Activated CD4-positive, alpha-beta T cell treated with anti-CD3 and anti-CD28 coated beads for 36 hours (primary cell): ENCODE results near the gene INPP5B. TPM values are rescaled to one million over a fixed set of nuclear protein-coding genes. Genes with fewer than 3 reads are reported as not detected.
"Not testable (repeated sequence)": the region's sequence is repeated elsewhere in the genome, so short reads cannot be mapped to it uniquely, and the experiment has no call there.

Experiments
- ATAC-seq: fragments of 200-7000 bp; cut with Tn5 transposase; one replicate; pipeline ENCODE4 v1.10.0; 2021; ENCODE audit warnings: mild to moderate bottlenecking, moderate library complexity
- CTCF ChIA-PET: fragments of 350-600 bp; sonication (Branson Sonifier 250); formaldehyde crosslinking; loops from one replicate; lab custom pipeline; 2021; ENCODE audit warnings: antibody characterized with exemption; lab: Charles Lee
- POLR2A ChIA-PET: fragments of 350-600 bp; sonication (Branson Sonifier 250); formaldehyde crosslinking; loops from one replicate; lab custom pipeline; 2021; ENCODE audit warnings: antibody characterized with exemption, inconsistent platforms; lab: Charles Lee
- DNase-seq: peaks from one replicate; pipeline ENCODE4 v3.0.0-alpha.2; 2020
- H3K27ac Mint-ChIP-seq: one replicate; pipeline ENCODE4 v1.8.0; 2021; ENCODE audit warnings: mixed read lengths
- H3K27me3 Mint-ChIP-seq: one replicate; pipeline ENCODE4 v1.8.0; 2021; ENCODE audit warnings: mixed read lengths
- H3K36me3 Mint-ChIP-seq: one replicate; pipeline ENCODE4 v1.8.0; 2021; ENCODE audit warnings: low read depth, mixed read lengths
- H3K4me1 Mint-ChIP-seq: one replicate; pipeline ENCODE4 v1.8.0; 2021; ENCODE audit warnings: mixed read lengths
- H3K4me3 Mint-ChIP-seq: one replicate; pipeline ENCODE4 v1.8.0; 2021; ENCODE audit warnings: mild to moderate bottlenecking, moderate library complexity, mixed read lengths
- H3K9me3 Mint-ChIP-seq: one replicate; pipeline ENCODE4 v1.8.0; 2021; ENCODE audit warnings: low read depth, mixed read lengths
- intact Hi-C, 2 experiments: fragments of 100-400 bp; cut with DNase I in 1 of 2; cut with micrococcal nuclease in 1 of 2; formaldehyde crosslinking; loops; one replicate each; pipeline versions ENCODE4 v1.14.2 to v1.15.1; 2022 to 2024; cut with DNase I, micrococcal nuclease
- total RNA-seq, 2 experiments: library from RNA; stranded (reverse); gene quantifications; one replicate each; pipeline ENCODE4 v1.2.3, GENCODE V29; 2021

INPP5B gene
- total RNA-seq = 10 to 100 TPM; 27.7 to 28.9 TPM

DNA sequence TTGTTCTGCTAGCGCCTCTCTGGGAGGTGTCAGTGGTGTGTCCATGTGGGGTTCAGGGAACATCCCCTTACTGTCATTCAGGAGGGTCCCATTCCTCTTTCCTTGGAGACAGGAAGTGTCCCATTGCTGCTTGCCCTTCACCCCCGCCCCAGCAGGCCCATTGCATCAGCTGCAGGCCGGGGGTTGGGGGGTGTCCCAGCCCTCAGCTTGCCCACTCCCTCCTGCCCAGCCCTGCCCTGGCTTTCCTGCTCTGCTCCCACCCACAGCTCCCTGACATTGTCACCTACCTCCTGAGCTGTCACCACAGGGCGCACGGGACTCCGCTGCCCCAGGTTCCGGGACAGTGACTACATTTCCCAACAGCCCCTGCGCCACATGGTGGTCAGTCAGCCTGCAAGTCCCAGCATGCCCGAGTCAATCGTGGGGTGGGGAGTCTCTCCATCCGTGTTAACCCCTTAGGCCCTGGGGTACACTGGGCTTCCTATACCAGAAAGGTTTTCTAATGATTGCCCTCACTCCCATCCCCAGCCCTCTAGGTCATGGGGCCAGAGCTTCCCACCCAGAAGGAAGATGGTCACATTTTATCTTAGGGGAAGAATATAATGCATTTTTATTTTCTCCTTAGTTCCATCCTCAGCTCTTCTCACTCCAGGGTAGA, at the start of gene INPP5B:
Gene INPP5B (minus strand): TSS at position 351 of the 658 bp plus-strand sequence. CDS start 745 bp downstream, outside the sequence.
- no peaks in the 10 kb centered on the region for H3K27me3 Mint-ChIP-seq
- POLR2A ChIA-PET = interaction anchor here (0.6 kb wide), 1 partner anchor 178 kb away, joined by 3 read pairs; no protein-coding TSS in a partner anchor
- no peaks in the 10 kb centered on the region for H3K9me3 Mint-ChIP-seq
- DNase-seq (peak; percentile 89), ATAC-seq (peak; percentile 97)
- H3K27ac Mint-ChIP-seq = peak within 1 kb of the TSS; percentile 98
- H3K36me3 Mint-ChIP-seq = no peaks in the 10 kb centered on the region
- H3K4me1 Mint-ChIP-seq = peaks cover 17% of the 10 kb centered on the region
- intact Hi-C loops = loop anchor here in 1 of 2 experiments (1.0 kb wide), 3 partner anchors 16 to 139 kb away; partner anchors contain the start of genes SF3A3 and YRDC
- H3K4me3 Mint-ChIP-seq = peak within 1 kb of the TSS; percentile 87
- CTCF ChIA-PET = interaction anchor here (1.3 kb wide), 1 partner anchor 42 kb away, joined by 6 read pairs; the partner anchor contains the start of gene SF3A3

DNA sequence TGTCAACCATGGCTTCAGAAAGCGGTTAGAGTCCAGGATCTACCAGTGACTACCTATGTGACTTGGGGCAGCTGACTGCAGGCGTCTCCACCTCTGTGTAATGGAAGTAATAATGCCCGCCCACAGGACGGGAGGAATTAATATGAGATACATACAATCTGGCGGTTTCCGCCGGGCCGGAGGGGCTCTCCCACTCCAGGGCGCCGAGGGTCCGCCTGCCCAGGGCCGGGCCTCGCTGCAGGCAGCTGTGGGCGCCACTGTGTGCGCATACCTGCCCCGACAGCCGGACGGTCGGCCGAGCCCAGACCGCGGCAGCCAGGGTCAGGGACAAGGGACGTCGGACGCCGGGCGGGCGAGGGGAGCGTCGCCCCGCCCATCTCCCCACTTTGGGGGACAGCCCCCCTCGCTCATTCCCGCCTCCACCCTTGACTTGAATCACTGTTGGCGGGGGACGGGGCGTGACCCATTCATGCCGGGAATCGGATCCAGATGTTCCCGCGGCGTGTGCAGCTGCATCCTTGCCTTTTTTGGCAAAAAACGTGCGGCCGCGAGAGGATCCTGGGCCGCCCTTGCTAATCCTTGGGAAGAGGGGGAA, 49.0 kb upstream of the INPP5B start:
- peak; percentile 65 for DNase-seq
- H3K27ac Mint-ChIP-seq = peak overlapping the region; percentile 72
- intact Hi-C loops = loop anchor here in 1 of 2 experiments (10.0 kb wide), 1 partner anchor 401 kb away; the partner anchor contains the start of gene GNL2
- ATAC-seq = peak; percentile 73
- H3K4me3 Mint-ChIP-seq = peak overlapping the region; percentile 69
- ChIA-PET POLR2A (no interaction called here), CTCF (interaction anchor here (1.3 to 2.1 kb wide), 2 partner anchors 13 to 25 kb away, joined by 3 to 9 read pairs; no protein-coding TSS in a partner anchor)
- H3K27me3 Mint-ChIP-seq = no peaks in the 10 kb centered on the region
- no peaks in the 10 kb centered on the region for H3K9me3 Mint-ChIP-seq
- peaks cover 20% of the 10 kb centered on the region for H3K36me3 Mint-ChIP-seq
- peaks cover 37% of the 10 kb centered on the region for H3K4me1 Mint-ChIP-seq

GRCh38 chr1:37994886-37995566, 48.2 kb upstream of the INPP5B start:
- Mint-ChIP-seq H3K4me3 (peak overlapping the region; percentile 69), H3K27me3 (no peaks in the 10 kb centered on the region), H3K4me1 (peaks cover 31% of the 10 kb centered on the region), H3K27ac (peak overlapping the region; percentile 87), H3K9me3 (no peaks in the 10 kb centered on the region), H3K36me3 (peaks cover 20% of the 10 kb centered on the region)
- intact Hi-C loops = loop anchor here (5.0 to 10.0 kb wide), 2 partner anchors 303 to 400 kb away; partner anchors contain the start of genes CDCA8 (in 1 of the 2) and GNL2 (in 1 of the 2)
- POLR2A ChIA-PET = no interaction called here
- CTCF ChIA-PET = interaction anchor here (1.2 to 2.1 kb wide), 3 partner anchors 14 to 26 kb away, joined by 3 to 9 read pairs (median 4); no protein-coding TSS in a partner anchor
- peak; percentile 10 for ATAC-seq
- DNase-seq = no peak

DNA sequence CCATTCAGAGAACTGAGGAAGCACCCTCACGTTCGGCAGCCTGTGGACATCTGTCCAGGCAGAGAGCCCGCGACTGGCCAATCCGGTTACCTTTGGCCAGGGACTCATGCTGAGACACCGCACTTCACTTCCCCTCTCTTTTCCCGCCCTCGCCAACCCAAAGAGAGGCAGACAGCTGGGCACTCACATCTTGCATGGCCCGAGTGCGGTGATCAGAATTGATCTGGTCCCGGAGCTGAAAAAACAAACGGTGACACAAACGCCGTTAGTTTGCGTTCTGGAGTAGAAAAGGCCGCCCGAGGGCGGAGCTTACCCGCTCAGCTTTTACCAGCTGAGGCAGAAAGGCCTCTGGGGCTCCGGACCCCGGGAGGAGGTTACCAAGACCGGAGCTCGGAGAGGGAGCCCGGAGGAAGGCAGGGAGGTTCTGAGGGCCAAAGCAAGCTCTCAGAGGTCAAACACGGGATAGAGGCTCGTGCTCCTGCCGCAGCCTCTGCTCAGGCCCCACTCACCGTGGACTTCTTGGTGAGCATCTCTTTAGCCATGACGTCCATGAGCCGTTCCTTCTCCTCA, 42.6 kb upstream of the INPP5B start:
- DNase-seq = peak; percentile 67
- Mint-ChIP-seq H3K36me3 (peaks cover 38% of the 10 kb centered on the region), H3K4me1 (peaks cover 20% of the 10 kb centered on the region), H3K27me3 (no peaks in the 10 kb centered on the region), H3K4me3 (peak overlapping the region; percentile 93), H3K27ac (peak overlapping the region; percentile 90), H3K9me3 (no peaks in the 10 kb centered on the region)
- ATAC-seq = peak; percentile 31
- CTCF ChIA-PET = interaction anchor here (0.6 to 2.4 kb wide), 13 partner anchors 10 to 382 kb away, joined by 3 to 8 read pairs (median 4); partner anchors contain the start of genes C1orf122, INPP5B, MTF1 and YRDC
- intact Hi-C loops = loop anchor here in 1 of 2 experiments (5.0 kb wide), 1 partner anchor 177 kb away; no protein-coding TSS in a partner anchor
- POLR2A ChIA-PET = interaction anchor here (0.6 kb wide), 3 partner anchors 8 to 43 kb away, joined by 6 to 9 read pairs (median 7); no protein-coding TSS in a partner anchor

DNA sequence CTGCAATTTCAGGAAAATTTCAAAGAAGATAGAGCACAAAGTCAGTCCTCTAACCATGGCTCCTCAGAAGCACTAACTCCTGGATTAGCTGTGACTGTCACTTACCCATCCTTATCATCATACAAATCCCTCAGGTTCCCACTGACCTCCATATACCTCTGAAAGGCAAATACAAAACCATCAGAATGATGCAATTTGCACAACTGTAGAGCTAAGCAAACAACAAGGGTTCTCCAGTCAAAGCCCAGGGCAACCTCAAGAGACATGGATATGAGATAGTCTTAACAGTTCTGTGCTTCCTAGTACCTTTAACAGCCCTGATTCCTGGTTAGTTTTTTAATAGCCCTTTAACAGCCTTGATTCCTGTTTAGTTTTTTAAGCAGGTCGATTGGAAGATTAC, 40.8 kb upstream of the INPP5B start:
- Mint-ChIP-seq H3K4me1 (peaks cover 17% of the 10 kb centered on the region), H3K9me3 (no peaks in the 10 kb centered on the region), H3K27ac (no peak overlapping the region), H3K4me3 (no peak overlapping the region), H3K27me3 (no peaks in the 10 kb centered on the region), H3K36me3 (peaks cover 38% of the 10 kb centered on the region)
- ChIA-PET POLR2A (no interaction called here), CTCF (no interaction called here)
- ATAC-seq (no peak), DNase-seq (no peak)
- intact Hi-C loops = loop anchor here in 1 of 2 experiments (5.0 kb wide), 1 partner anchor 175 kb away; no protein-coding TSS in a partner anchor

DNA sequence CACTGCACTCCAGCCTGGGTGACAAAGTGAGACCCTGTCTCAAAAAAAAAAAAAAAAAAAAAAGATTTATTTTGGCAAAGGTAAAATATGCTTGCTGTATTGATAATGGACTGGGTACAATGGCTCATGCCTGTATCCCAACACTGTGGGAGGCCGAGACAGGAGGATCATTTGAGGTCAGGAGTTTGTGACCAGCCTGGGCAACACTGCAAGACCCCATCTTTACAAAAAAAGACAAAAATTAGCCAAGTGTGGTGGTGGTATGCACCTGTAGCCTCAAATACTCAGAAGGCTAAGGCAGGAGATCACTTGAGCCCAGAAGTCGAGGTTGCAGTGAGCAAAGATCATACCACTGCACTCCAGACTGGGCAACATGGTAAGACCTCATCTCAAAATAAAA, 36.7 kb upstream of the INPP5B start:
- ATAC-seq (no peak), DNase-seq (no peak)
- H3K36me3 Mint-ChIP-seq = peaks cover 63% of the 10 kb centered on the region
- intact Hi-C loops = no loop called here
- H3K27me3 Mint-ChIP-seq = no peaks in the 10 kb centered on the region
- H3K4me1 Mint-ChIP-seq = peaks cover 11% of the 10 kb centered on the region
- POLR2A ChIA-PET = interaction anchor here (0.6 kb wide), 1 partner anchor 835 kb away, joined by 3 read pairs; no protein-coding TSS in a partner anchor
- H3K4me3 Mint-ChIP-seq = no peak overlapping the region
- no peak overlapping the region for H3K27ac Mint-ChIP-seq
- CTCF ChIA-PET = no interaction called here
- no peaks in the 10 kb centered on the region for H3K9me3 Mint-ChIP-seq

DNA sequence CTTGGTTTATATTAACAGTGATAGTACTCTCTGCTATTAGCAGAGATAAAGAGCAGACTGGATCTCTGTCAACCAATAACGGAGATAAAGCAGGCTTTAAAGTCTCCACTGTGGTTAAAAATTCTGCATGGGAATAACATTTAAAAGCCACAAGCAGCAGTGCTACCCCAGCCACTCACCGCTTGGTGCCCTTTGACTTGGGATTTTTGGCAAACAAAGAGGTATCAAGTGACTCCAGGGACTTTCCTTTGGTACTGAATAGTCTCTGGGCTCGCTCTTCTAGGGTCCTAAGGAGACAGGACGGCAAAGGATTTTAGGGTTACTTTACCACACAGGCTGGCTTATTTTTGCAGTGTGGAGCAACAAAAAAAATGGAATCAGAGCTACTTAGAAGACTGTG, 31.7 kb upstream of the INPP5B start:
- no peak overlapping the region for H3K4me3 Mint-ChIP-seq
- H3K36me3 Mint-ChIP-seq = peaks cover 71% of the 10 kb centered on the region
- no peak for DNase-seq
- intact Hi-C loops = loop anchor here in 1 of 2 experiments (5.0 kb wide), 2 partner anchors 51 to 86 kb away; no protein-coding TSS in a partner anchor
- H3K27me3 Mint-ChIP-seq = no peaks in the 10 kb centered on the region
- no peaks in the 10 kb centered on the region for H3K4me1 Mint-ChIP-seq
- ATAC-seq = no peak
- ChIA-PET CTCF (interaction anchor here (0.5 to 1.0 kb wide), 5 partner anchors 11 to 1435 kb away, joined by 3 read pairs; no protein-coding TSS in a partner anchor), POLR2A (no interaction called here)
- H3K9me3 Mint-ChIP-seq = no peaks in the 10 kb centered on the region
- no peak overlapping the region for H3K27ac Mint-ChIP-seq

- ATAC-seq, H3K9me3 Mint-ChIP-seq, H3K27ac Mint-ChIP-seq, H3K27me3 Mint-ChIP-seq, H3K4me1 Mint-ChIP-seq, DNase-seq, POLR2A ChIA-PET, H3K4me3 Mint-ChIP-seq, CTCF ChIA-PET: not testable (repeated sequence)
- peaks cover 77% of the 10 kb centered on the region for H3K36me3 Mint-ChIP-seq
- intact Hi-C loops = loop anchor here in 1 of 2 experiments (5.0 kb wide), 2 partner anchors 48 to 83 kb away; no protein-coding TSS in a partner anchor
Measured at GRCh38 chr1:37975083-37975482, 28.2 kb upstream of the INPP5B start.

- Mint-ChIP-seq H3K36me3 (peaks cover 77% of the 10 kb centered on the region), H3K9me3 (no peaks in the 10 kb centered on the region), H3K27ac (no peak overlapping the region), H3K4me3 (no peak overlapping the region), H3K27me3 (no peaks in the 10 kb centered on the region), H3K4me1 (peaks cover 7% of the 10 kb centered on the region)
- CTCF ChIA-PET = no interaction called here
- DNase-seq (no peak), ATAC-seq (no peak)
- intact Hi-C loops = no loop called here
- POLR2A ChIA-PET = no interaction called here
Measured at GRCh38 chr1:37974567-37974966, 27.7 kb upstream of the INPP5B start.

DNA sequence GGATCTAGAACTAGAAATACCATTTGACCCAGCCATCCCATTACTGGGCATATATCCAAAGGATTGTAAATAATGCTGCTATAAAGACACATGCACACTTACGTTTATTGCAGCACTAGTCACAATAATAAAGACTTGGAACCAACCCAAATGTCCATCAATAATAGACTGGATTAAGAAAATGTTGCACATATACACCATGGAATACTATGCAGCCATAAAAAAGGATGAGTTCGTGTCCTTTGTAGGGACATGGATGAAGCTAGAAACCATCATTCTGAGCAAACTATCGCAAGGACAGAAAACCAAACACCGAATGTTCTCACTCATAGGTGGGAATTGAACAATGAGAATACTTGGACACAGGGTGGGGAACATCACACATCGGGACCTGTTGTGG, 26.8 kb upstream of the INPP5B start:
- ATAC-seq, POLR2A ChIA-PET, H3K4me3 Mint-ChIP-seq, H3K27me3 Mint-ChIP-seq, H3K27ac Mint-ChIP-seq, H3K9me3 Mint-ChIP-seq, CTCF ChIA-PET, intact Hi-C loops, H3K4me1 Mint-ChIP-seq, DNase-seq: not testable (repeated sequence)
- H3K36me3 Mint-ChIP-seq = peaks cover 73% of the 10 kb centered on the region
